ENCODE measurements around the gene ATG9A.

DNA sequence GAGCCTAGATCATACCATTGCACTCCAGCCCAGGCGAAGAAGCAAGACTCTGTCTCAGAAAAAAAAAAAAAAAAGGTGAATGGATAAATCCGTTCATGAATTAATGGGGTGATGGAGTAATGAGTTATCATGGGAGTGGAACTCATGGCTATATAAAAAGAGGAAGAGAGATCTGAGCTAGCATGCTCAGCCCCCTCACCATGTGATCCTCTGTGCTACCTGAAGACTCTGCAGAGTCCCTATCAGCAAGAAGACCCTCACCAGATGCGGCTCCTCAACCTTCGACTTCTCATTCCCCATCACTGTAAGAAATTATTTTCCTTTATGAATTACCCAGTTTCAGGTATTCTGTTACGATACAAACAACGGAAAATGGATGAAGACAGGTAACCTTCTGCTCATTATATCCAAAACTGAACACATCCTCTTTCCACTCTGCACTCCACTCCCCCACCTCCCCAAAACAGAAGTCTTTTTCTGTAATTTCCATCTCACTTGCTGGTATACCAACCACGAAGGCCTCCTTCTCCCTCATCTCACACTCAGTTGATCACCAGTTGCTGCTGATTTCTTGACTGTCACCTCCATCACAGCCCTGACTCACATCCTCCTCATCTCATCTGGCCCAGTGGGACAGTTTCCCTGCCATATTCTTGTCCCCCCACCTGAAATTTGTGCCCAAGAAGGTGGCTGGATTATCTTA, 42.5 kb downstream of the ATG9A start:
- TF ChIP-seq, protein P1, sequence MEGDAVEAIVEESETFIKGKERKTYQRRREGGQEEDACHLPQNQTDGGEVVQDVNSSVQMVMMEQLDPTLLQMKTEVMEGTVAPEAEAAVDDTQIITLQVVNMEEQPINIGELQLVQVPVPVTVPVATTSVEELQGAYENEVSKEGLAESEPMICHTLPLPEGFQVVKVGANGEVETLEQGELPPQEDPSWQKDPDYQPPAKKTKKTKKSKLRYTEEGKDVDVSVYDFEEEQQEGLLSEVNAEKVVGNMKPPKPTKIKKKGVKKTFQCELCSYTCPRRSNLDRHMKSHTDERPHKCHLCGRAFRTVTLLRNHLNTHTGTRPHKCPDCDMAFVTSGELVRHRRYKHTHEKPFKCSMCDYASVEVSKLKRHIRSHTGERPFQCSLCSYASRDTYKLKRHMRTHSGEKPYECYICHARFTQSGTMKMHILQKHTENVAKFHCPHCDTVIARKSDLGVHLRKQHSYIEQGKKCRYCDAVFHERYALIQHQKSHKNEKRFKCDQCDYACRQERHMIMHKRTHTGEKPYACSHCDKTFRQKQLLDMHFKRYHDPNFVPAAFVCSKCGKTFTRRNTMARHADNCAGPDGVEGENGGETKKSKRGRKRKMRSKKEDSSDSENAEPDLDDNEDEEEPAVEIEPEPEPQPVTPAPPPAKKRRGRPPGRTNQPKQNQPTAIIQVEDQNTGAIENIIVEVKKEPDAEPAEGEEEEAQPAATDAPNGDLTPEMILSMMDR (IDR thresholded peaks at IDR 0.05): no peak
- TF ChIP-seq POLR2A (IDR thresholded peaks at IDR 0.05): no peak
